Keratinocyte (primary cell): ENCODE results near the gene MAL. TPM values are rescaled to one million over a fixed set of nuclear protein-coding genes. Genes with fewer than 3 reads are reported as not detected.

Experiments used
- DNase-seq: peaks from one replicate; pipeline ENCODE4 v3.0.0-alpha.2; 2011; ENCODE audit warnings: low read depth, missing footprints, low spot score
- FAIRE-seq: peaks from 2 replicates; lab custom pipeline; 2011; peaks lifted over from hg19 to GRCh38; lab: Jason Lieb, UNC
- H2AFZ ChIP-seq: 2 replicates; pipeline ENCODE4 v1.6.0; 2012; ENCODE audit warnings: low read length, control low read depth, inconsistent platforms; ENCODE audit not compliant: control insufficient read depth
- H3K27ac ChIP-seq: 2 replicates; pipeline ENCODE4 v1.5.1; 2011; ENCODE audit warnings: low read length; ENCODE audit not compliant: control insufficient read depth, insufficient read depth
- H3K27me3 ChIP-seq: 3 replicates; pipeline ENCODE4 v1.6.0; 2011; ENCODE audit warnings: low read length; ENCODE audit not compliant: control insufficient read depth, insufficient read depth; ENCODE audit errors: extremely low read depth
- H3K36me3 ChIP-seq, 2 experiments: 2 replicates in 1 of 2; 3 replicates in 1 of 2; pipeline ENCODE4 v1.5.1; 2011; ENCODE audit warnings: low read length in 2 of 2, mild to moderate bottlenecking in 1 of 2; ENCODE audit not compliant: control insufficient read depth in 2 of 2, insufficient read depth in 2 of 2; ENCODE audit errors: extremely low read depth in 1 of 2
- H3K4me1 ChIP-seq: 3 replicates; pipeline ENCODE4 v1.5.1; 2011; ENCODE audit warnings: low read length; ENCODE audit not compliant: control insufficient read depth, insufficient read depth; ENCODE audit errors: extremely low read depth
- H3K4me2 ChIP-seq: 3 replicates; pipeline ENCODE4 v1.6.0; 2011; ENCODE audit warnings: low read depth, low read length; ENCODE audit not compliant: control insufficient read depth, insufficient read depth; ENCODE audit errors: extremely low read depth
- H3K4me3 ChIP-seq, 3 experiments: fragments of 200-600 bp in 1 of 3; sonication (generic) in 1 of 3; 2 replicates in 2 of 3; 3 replicates in 1 of 3; pipeline ENCODE4 v1.5.1; 2011 to 2016; ENCODE audit warnings: low read length in 3 of 3, mild to moderate bottlenecking in 3 of 3, control low read depth in 2 of 3, inconsistent platforms in 1 of 3, low read depth in 1 of 3, mixed read lengths in 1 of 3, mixed run types in 1 of 3, moderate library complexity in 1 of 3; ENCODE audit not compliant: control insufficient read depth in 2 of 3, insufficient read depth in 2 of 3; ENCODE audit errors: extremely low read depth in 1 of 3
- H3K79me2 ChIP-seq: 2 replicates; pipeline ENCODE4 v1.6.0; 2012; ENCODE audit warnings: low read length; ENCODE audit not compliant: control insufficient read depth, insufficient read depth
- H3K9ac ChIP-seq: 3 replicates; pipeline ENCODE4 v1.6.0; 2011; ENCODE audit warnings: low read length; ENCODE audit not compliant: control insufficient read depth, insufficient read depth; ENCODE audit errors: extremely low read depth
- H3K9me1 ChIP-seq: 3 replicates; pipeline ENCODE4 v1.6.0; 2011; ENCODE audit warnings: low read length; ENCODE audit not compliant: control insufficient read depth, insufficient read depth; ENCODE audit errors: extremely low read depth
- H3K9me3 ChIP-seq: 2 replicates; pipeline ENCODE4 v1.5.1; 2012; ENCODE audit warnings: low read depth, low read length; ENCODE audit not compliant: control insufficient read depth
- H4K20me1 ChIP-seq: 3 replicates; pipeline ENCODE4 v1.6.0; 2011; ENCODE audit warnings: low read length; ENCODE audit not compliant: control insufficient read depth, insufficient read depth; ENCODE audit errors: extremely low read depth
- EZH2 ChIP-seq: IDR thresholded peaks from one replicate; pipeline ENCODE4 v1.6.1; 2012; ENCODE audit warnings: inconsistent platforms, mild to moderate bottlenecking, low read length, moderate library complexity
- dilution Hi-C: fragments of 300-500 bp; cut with MboI; formaldehyde crosslinking; loops from one replicate; pipeline ENCODE4 v1.7.0; 2020; ENCODE audit warnings: low sequenced_read_pairs; ENCODE audit not compliant: extremely low pct_ligation_motif_present
- polyA plus RNA-seq, 5 experiments: library from polyadenylated mRNA; depleted of rRNA in 3 of 5; stranded (reverse) in 3 of 5; stranded (forward) in 1 of 5; unstranded in 1 of 5; fragments of >200 nt; gene quantifications; 1 replicate in 1 of 5; 2 replicates in 3 of 5; 3 replicates in 1 of 5; pipeline versions ENCODE4 v1.2.1 to v1.2.3, GENCODE V29; 2011 to 2012; ENCODE audit warnings: missing spikeins in 2 of 5, low read depth in 1 of 5, low replicate concordance in 1 of 5
- TF ChIP-seq, protein P1 (sequence below), 3 experiments: IDR thresholded peaks in 1 of 3; conservative IDR thresholded peaks in 1 of 3; optimal IDR thresholded peaks in 1 of 3; 2 replicates in 2 of 3; 3 replicates in 1 of 3; pipeline versions ENCODE3 to v1.5.1; 2011; ENCODE audit warnings: low read length in 3 of 3, mild to moderate bottlenecking in 3 of 3, moderate library complexity in 2 of 3, control low read depth in 1 of 3, inconsistent platforms in 1 of 3; ENCODE audit not compliant: insufficient read depth in 2 of 3; ENCODE audit errors: extremely low read depth in 1 of 3

Gene MAL
- polyA plus RNA-seq, 1 donor (not counting 4 experiments of a cell fraction or from before 2014, with no cell fraction given) = not detected

DNA sequence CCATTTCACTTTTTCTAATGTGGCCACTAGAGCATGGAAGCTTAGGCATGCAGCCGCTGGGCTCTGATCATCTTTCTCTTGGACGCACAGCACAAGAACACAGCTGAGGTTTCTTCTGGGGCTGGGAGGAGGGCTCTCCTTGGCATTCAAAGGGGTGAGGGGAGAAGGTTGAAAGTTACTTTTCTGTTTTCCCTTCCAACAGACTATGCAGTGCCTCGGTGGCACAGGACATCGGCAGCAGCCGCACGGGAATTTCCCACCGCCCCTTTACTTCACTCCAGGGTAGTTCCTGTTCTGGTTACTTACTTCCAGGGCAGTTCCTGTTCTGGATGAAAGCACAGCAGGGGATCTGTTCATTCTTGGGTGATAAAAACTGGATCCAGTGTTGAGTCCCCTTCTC, 18.9 kb upstream of the MAL start:
- FAIRE-seq (no peak), DNase-seq (no peak)
- H2AFZ ChIP-seq = no peak overlapping the region
- H3K27ac ChIP-seq = no peak overlapping the region
- dilution Hi-C loops = no loop called here
- no peak overlapping the region for H3K4me3 ChIP-seq
- H3K4me1 ChIP-seq = no peaks in the 10 kb centered on the region
- no peaks in the 10 kb centered on the region for H3K27me3 ChIP-seq
- H3K4me2 ChIP-seq = no peak overlapping the region
- no peaks in the 10 kb centered on the region for H3K9me1 ChIP-seq
- no peaks in the 10 kb centered on the region for H3K36me3 ChIP-seq
- no peaks in the 10 kb centered on the region for H3K9me3 ChIP-seq
- no peaks in the 10 kb centered on the region for H4K20me1 ChIP-seq
- TF ChIP-seq, protein P1, sequence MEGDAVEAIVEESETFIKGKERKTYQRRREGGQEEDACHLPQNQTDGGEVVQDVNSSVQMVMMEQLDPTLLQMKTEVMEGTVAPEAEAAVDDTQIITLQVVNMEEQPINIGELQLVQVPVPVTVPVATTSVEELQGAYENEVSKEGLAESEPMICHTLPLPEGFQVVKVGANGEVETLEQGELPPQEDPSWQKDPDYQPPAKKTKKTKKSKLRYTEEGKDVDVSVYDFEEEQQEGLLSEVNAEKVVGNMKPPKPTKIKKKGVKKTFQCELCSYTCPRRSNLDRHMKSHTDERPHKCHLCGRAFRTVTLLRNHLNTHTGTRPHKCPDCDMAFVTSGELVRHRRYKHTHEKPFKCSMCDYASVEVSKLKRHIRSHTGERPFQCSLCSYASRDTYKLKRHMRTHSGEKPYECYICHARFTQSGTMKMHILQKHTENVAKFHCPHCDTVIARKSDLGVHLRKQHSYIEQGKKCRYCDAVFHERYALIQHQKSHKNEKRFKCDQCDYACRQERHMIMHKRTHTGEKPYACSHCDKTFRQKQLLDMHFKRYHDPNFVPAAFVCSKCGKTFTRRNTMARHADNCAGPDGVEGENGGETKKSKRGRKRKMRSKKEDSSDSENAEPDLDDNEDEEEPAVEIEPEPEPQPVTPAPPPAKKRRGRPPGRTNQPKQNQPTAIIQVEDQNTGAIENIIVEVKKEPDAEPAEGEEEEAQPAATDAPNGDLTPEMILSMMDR (optimal IDR thresholded peaks at IDR 0.05 in 1 of 3, IDR thresholded peaks at IDR 0.05 in 1 of 3, conservative IDR thresholded peaks at IDR 0.05 in 1 of 3; ENCODE audit: extremely low read depth in 1 of 3, insufficient read depth in 2 of 3, low read length in 3 of 3) = no peak
- TF ChIP-seq EZH2 = no peak
- no peaks in the 10 kb centered on the region for H3K79me2 ChIP-seq
- no peak overlapping the region for H3K9ac ChIP-seq

DNA sequence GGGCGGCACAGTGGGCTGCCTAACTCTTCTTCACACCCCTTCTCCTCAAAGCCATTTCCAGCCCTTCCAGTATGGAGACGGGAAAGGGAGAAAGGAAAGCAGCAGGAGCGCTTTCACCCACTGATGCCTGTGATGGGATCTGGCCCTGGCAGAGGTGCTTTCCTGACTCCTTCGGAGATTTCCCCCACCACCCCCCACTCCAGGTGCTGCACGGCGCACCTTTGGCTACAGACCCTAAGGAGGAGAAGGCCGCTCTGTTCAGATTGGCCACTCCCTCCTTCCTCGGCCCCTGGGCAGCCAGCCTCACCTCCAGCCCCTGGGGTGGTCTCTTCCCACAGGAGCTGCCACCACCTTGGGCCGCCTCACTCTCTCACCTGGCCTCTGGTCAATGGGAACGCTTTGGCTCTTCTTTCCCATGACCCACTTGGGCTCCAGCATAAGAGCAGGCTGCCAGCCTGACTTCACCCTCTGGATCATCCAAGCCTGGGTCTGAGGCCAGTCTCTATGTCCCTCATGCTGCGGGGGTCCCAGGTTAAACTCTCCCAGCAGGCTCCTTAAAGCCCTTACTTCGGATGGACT, 18.4 kb upstream of the MAL start:
- Histone ChIP-seq H3K9me1 (no peaks in the 10 kb centered on the region), H3K9ac (no peak overlapping the region), H4K20me1 (no peaks in the 10 kb centered on the region), H3K4me2 (no peak overlapping the region), H2AFZ (no peak overlapping the region), H3K4me3 (no peak overlapping the region), H3K4me1 (no peaks in the 10 kb centered on the region), H3K9me3 (no peaks in the 10 kb centered on the region), H3K27me3 (no peaks in the 10 kb centered on the region), H3K27ac (no peak overlapping the region), H3K79me2 (no peaks in the 10 kb centered on the region), H3K36me3 (no peaks in the 10 kb centered on the region)
- FAIRE-seq (no peak), DNase-seq (no peak)
- TF ChIP-seq EZH2 = no peak
- TF ChIP-seq, protein P1 (optimal IDR thresholded peaks at IDR 0.05 in 1 of 3, IDR thresholded peaks at IDR 0.05 in 1 of 3, conservative IDR thresholded peaks at IDR 0.05 in 1 of 3; ENCODE audit: extremely low read depth in 1 of 3, insufficient read depth in 2 of 3, low read length in 3 of 3) = no peak
- dilution Hi-C loops = no loop called here
